Lung (tissue), 12 donors: ENCODE results near the gene JAM3. TPM values are rescaled to one million over a fixed set of nuclear protein-coding genes. Genes with fewer than 3 reads are reported as not detected.

Source experiments
- ATAC-seq: fragments of 200-7000 bp; cut with Tn5 transposase; one replicate; pipeline ENCODE4 v1.9.1; 2020; ENCODE audit warnings: moderate number of reproducible peaks; ENCODE audit not compliant: insufficient read depth, low FRiP score
- DNase-seq, 3 donors: peaks; one replicate each; pipeline ENCODE4 v3.0.0-alpha.2; 2013 to 2017
- H3K27ac ChIP-seq, 2 donors: one replicate each; pipeline ENCODE4 v1.5.1; 2013; ENCODE audit warnings: mild to moderate bottlenecking in 2 of 2, moderate library complexity in 2 of 2, control low read depth in 1 of 2, inconsistent platforms in 1 of 2, low read depth in 1 of 2, low read length in 1 of 2
- H3K27me3 ChIP-seq, 3 donors: one replicate each; pipeline ENCODE4 v1.5.1; 2013; ENCODE audit warnings: low read length in 2 of 3; ENCODE audit not compliant: control insufficient read depth in 3 of 3, insufficient read depth in 3 of 3
- H3K36me3 ChIP-seq, 4 donors: one replicate each; pipeline ENCODE4 v1.5.1; 2013; ENCODE audit warnings: low read length in 4 of 4, mild to moderate bottlenecking in 1 of 4, moderate library complexity in 1 of 4; ENCODE audit not compliant: control insufficient read depth in 4 of 4, insufficient read depth in 4 of 4
- H3K4me1 ChIP-seq, 5 donors: one replicate each; pipeline ENCODE4 v1.5.1; 2013; ENCODE audit warnings: low read length in 5 of 5, mild to moderate bottlenecking in 2 of 5, moderate library complexity in 1 of 5; ENCODE audit not compliant: control insufficient read depth in 5 of 5, insufficient read depth in 5 of 5
- H3K4me3 ChIP-seq: one replicate; pipeline ENCODE4 v1.5.1; 2013; ENCODE audit warnings: mild to moderate bottlenecking, control low read depth, moderate library complexity
- H3K9ac ChIP-seq, 2 donors: one replicate each; pipeline ENCODE4 v1.5.1; 2013; ENCODE audit warnings: low read length in 2 of 2, control low read depth in 1 of 2; ENCODE audit not compliant: insufficient read depth in 1 of 2
- H3K9me3 ChIP-seq, 4 donors: one replicate each; pipeline ENCODE4 v1.5.1; 2013; ENCODE audit warnings: low read length in 3 of 4, mild to moderate bottlenecking in 1 of 4, moderate library complexity in 1 of 4; ENCODE audit not compliant: control insufficient read depth in 4 of 4, insufficient read depth in 3 of 4
- WGBS, 2 donors: extraction: QIAGEN DNeasy Blood & Tissue Kit; methylation state at CpG; one replicate each; pipeline ENCODE4 v1.1.7; 2013; 5-methylcytosine and 5-hydroxymethylcytosine counted together
- polyA plus RNA-seq, 2 donors: library from polyadenylated mRNA; stranded (reverse); fragments of 200-250 nt; gene quantifications; one replicate each; pipeline ENCODE4 v1.2.1, GENCODE V29; 2013
- total RNA-seq, 2 donors: library from RNA; depleted of rRNA in 1 of 2; stranded (reverse); fragments of >200 nt in 1 of 2; gene quantifications; one replicate each; pipeline ENCODE4 v1.2.1, GENCODE V29; 2014 to 2021
- TF ChIP-seq, protein P1 (sequence below): IDR thresholded peaks from 2 replicates; pipeline ENCODE4 v1.5.1; 2012; ENCODE audit warnings: mild to moderate bottlenecking; ENCODE audit errors: control extremely low read depth, extremely low read depth
- donor health status: control.
- donor health status: control.
- donor health status: Bipolar disorder and iron deficiency.
- donor health status: healthy.
- donor health status: DM: yes; HTN: yes; CAD: no.

JAM3 gene
- total and polyA plus RNA-seq, 4 donors, result 10.3 to 72.2 (median 23.6) TPM

DNA sequence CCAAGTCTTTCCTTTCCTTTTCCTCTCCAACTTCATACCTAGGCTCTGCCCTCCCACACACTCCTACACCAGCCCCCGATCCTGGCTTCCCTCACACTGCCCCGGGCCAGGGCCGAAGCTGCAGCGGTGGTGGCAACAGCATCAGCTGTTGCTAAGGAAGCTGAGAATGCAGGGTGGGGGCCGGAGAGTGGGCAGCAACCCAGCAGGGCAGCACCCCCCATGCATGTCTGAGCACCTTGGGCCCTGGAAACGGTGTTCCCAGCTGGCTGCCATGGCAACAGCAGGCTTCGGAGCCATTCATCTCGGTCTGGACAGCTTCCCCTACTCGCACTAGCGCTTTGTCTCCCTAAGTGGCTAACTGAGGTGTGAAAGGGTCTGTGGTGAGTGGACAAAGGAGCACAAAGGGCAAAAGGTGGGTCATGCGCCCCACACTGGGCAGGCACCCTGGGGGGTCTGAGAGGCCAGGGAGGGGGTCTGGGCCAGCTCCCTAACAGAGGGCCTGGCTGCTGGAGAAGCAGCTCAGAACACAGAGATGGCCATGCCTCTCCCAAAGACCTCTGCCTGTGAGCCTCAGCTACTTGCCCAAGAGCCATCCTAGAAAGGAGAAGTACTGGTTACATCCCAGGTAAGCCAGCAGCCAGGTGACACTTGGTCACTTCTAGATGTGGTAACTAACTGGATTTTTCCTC is 42.1 kb upstream of the JAM3 start:
- Histone ChIP-seq H3K4me1 (no peaks in the 10 kb centered on the region), H3K4me3 (no peak overlapping the region), H3K9me3 (no peaks in the 10 kb centered on the region), H3K36me3 (no peaks in the 10 kb centered on the region), H3K9ac (no peak overlapping the region), H3K27ac (no peak overlapping the region), H3K27me3 (peaks cover 0 to 26% (median 19%) of the 10 kb centered on the region in 3 donors)
- ATAC-seq (no peak), DNase-seq (no peak)
- whole genome bisulfite sequencing, 2 donors, result 31 to 34% methylated on average over 11 of the region's 11 CpGs
- TF ChIP-seq, protein P1, sequence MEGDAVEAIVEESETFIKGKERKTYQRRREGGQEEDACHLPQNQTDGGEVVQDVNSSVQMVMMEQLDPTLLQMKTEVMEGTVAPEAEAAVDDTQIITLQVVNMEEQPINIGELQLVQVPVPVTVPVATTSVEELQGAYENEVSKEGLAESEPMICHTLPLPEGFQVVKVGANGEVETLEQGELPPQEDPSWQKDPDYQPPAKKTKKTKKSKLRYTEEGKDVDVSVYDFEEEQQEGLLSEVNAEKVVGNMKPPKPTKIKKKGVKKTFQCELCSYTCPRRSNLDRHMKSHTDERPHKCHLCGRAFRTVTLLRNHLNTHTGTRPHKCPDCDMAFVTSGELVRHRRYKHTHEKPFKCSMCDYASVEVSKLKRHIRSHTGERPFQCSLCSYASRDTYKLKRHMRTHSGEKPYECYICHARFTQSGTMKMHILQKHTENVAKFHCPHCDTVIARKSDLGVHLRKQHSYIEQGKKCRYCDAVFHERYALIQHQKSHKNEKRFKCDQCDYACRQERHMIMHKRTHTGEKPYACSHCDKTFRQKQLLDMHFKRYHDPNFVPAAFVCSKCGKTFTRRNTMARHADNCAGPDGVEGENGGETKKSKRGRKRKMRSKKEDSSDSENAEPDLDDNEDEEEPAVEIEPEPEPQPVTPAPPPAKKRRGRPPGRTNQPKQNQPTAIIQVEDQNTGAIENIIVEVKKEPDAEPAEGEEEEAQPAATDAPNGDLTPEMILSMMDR, result no peak

DNA sequence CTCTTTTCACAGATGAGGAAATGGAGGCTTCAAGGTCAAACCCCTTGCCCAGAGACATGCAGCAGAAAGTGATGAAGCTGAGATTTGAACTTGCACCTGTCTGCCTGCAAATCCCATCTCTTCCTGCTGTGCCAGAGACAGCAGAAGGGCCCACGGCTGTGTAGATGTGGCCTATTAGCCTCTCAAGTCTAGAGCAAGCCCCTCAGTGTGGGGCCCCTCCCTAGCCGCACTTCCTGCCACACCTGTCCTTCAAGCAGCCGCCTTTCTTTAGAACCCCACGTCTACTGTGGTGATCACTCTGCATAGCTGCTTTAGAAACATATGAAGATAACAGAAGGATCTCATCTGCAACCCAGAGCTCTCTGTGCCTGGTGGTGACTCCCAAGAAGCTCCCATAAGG is 41.2 kb upstream of the JAM3 start:
- ATAC-seq, result no peak
- DNase-seq, result no peak
- WGBS, 2 donors, result 59 to 64% methylated on average over 4 of the region's 4 CpGs

DNA sequence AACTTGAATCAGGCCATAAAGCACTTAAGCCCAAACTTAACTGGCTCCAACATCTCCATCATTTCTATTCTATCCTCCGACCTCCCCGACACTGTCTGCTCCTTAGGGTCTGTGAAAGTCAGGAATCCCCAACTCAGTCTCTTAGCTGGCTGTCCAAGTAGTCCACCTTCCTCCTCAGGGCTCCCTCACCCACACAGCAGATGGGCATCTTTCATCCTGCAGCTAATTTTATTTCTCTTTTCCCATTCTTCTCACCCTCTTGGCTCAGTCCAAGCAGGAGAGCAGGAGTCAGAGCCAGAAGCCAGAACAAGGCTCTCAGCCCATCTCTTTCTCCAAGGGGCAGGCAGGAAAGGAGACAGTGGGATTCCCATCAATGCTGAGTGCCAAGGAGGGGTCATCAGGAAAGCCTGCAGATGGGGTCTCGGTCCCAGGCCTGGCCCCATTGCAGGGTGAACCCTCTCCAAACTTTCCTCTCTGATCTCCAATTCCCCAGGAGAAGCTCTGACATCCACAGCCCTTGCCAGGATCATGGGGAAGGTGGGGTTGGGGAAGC is 40.4 kb upstream of the JAM3 start:
- TF ChIP-seq, protein P1, result no peak
- DNase-seq (no peak), ATAC-seq (no peak)
- Histone ChIP-seq H3K9me3 (no peaks in the 10 kb centered on the region), H3K27me3 (peaks cover 0 to 30% (median 19%) of the 10 kb centered on the region in 3 donors), H3K27ac (no peak overlapping the region), H3K4me1 (peaks cover 0 to 7% (median 2%) of the 10 kb centered on the region in 5 donors), H3K36me3 (no peaks in the 10 kb centered on the region), H3K9ac (no peak overlapping the region), H3K4me3 (no peak overlapping the region)
- WGBS, 2 donors, result 87% methylated on average over 3 of the region's 3 CpGs

More for the DNA sequence above, 41.2 kb upstream of the JAM3 start:
- TF ChIP-seq, protein P1, result no peak
- H3K27me3 ChIP-seq, result peaks cover 0 to 30% (median 19%) of the 10 kb centered on the region in 3 donors
- no peaks in the 10 kb centered on the region for H3K9me3 ChIP-seq
- no peak overlapping the region for H3K4me3 ChIP-seq
- H3K9ac ChIP-seq, result no peak overlapping the region
- peaks cover 0 to 3% (median 0%) of the 10 kb centered on the region in 5 donors for H3K4me1 ChIP-seq
- no peaks in the 10 kb centered on the region for H3K36me3 ChIP-seq
- H3K27ac ChIP-seq, result no peak overlapping the region
